ENCODE results near the gene KIF4B.
"Not testable (repeated sequence)": the region's sequence is repeated elsewhere in the genome, so short reads cannot be mapped to it uniquely, and the experiment has no call there.

KIF4B gene

DNA sequence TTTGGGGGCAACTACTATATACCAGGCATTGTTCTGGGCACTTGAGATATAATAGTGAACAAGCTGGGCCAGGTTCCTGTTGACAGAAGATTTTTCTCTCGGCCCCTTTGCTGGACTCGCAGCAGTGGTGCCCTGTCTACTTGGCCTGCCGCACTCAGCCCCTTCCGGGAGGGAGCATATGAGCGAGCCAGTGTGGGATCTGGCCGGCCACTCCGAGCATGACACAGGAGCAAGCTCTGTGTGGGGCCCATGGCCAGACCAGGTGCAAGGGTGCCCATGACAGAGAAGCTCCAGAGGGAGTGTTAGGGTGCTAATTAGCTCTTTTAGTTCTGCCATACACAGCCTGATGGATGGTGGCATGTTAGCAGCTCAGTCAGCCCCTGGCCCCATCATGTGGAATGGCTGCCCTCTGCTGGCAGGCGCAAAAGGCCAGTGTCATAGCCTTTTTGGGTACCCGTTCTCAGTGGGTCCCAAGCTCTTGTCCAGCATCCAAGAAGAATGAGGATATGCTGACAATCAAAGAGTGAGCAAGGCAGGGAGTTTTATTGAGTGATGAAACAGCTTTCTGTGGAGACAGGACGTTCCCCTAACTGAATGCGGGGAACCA is 9.3 kb upstream of the KIF4B start:
- DNase-seq (ENCODE audit: low read depth in 2 of 2): peak in 1 of 2 donors; percentile 4

DNA sequence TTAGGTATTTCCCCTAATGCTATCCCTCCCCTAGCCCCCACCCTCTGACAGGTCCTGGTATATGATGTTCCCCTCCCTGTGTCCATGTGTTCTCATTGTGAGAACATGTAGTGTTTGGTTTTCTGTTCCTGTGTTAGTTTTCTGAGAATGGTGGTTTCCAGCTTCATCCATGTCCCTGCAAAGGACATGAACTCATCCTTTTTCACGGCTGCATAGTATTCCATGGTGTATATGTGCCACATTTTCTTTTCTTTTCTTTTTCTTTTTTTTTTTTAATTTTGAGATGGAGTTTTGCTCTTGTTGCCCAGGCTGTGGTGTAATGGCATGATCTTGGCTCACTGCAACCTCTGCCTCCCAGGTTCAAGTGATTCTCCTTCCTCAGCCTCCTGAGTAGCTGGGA is 7.3 kb upstream of the KIF4B start:
- DNase-seq (ENCODE audit: low read depth in 2 of 2): not testable (repeated sequence)

DNA sequence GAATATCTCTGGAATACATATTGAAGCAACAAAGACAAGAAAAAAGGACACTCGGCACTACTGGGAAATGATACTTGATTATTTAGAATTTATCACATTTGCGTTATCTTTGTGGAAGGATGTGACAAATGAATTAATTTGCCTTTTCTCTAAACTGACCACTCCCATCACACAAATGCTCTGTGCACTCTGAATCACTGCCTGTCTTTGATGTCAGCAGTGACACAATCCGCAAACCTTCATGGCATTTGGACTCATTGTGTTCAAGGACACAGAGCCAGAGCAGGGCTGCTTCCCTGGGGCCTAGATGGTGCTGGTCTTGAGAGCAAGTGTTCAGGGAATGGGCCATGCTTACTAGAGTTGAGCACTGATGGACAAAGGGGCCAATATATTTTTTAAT is 4.9 kb upstream of the KIF4B start:
- DNase-seq (ENCODE audit: low read depth in 2 of 2): no peak

DNA sequence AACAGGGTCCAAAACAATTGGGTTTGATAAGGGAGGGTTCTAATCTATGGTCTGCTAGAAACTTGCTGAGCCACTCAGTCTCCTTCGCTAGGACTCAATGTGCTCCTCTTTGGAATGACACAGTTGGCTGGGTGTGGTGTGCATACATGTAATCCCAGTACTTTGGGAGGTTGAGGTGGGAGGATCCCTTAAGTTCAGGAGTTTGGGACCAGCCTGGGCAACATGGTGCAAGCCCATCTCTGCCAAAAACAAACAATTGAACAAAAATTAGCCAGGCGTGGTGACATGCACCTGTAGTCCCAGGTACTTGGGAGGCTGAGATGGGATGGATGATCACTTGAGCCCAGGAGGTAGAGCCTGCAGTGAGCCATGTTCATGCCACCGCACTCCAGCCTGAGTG is 2.7 kb upstream of the KIF4B start:
- DNase-seq (ENCODE audit: low read depth in 2 of 2): no peak

DNA sequence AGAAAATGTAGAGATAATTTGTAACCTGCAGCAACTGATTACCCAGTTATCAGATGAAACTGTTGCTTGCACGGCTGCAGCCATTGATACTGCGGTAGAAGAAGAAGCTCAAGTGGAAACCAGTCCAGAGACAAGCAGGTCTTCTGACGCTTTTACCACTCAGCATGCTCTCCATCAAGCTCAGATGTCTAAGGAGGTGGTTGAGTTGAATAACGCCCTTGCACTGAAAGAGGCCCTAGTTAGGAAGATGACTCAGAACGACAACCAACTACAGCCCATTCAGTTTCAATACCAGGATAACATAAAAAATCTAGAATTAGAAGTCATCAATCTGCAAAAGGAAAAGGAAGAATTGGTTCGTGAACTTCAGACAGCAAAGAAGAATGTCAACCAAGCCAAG is 1.7 kb downstream of the KIF4B start:
- DNase-seq (ENCODE audit: low read depth in 2 of 2): no peak

DNA sequence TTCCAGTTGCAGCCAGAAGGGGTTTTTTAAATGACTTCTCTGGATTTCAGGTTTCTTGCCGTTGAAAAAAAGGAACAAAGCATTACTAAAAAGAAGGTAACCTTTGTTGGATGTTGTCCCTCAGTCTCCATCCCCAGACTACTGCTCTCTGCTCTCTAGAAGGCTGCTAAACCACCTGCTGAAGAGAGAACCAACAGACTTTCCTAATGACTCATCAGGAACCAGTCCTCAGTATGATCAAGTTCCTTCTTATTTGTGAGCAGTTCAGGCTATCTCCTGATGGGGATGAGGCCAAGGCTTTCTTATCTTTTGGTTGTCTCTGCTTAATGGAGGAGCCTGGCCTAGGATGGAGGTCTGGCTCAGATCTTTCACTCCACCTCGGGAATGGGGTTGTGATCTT is 4.1 kb downstream of the KIF4B start:
- no peak for DNase-seq (ENCODE audit: low read depth in 2 of 2)

DNA sequence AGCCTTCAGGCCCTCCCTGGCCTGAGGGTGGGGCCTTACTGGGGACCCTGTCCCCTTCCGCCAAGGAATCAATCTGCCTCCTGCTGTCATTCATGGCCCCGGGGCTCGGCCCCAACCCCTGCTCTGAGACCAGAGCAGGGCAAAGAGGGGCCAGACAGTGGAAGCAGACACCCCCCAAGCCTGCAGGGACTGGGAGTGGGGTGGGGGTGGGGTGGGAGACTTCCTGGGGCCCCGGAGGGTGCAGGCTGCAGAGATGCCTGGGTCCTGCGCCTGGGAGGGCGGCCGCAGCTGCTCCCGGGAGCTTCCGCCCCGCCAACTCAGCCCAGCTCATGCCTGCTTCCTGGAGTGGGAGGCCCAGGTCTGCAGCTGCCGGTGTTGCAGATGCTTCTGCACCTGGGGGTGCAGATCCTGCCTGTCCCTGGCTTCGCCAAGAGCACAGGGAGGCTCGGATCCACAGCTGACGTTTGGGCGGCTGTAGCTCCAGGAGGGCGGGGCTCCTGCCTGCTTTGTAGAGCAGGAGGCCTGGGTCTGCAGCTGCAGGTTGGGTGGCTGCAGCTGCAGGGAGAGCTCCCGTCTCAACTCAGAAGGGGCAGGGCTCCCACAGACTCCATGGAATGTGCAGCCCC is 6.2 kb downstream of the KIF4B start:
- no peak for DNase-seq (ENCODE audit: low read depth in 2 of 2)

DNA sequence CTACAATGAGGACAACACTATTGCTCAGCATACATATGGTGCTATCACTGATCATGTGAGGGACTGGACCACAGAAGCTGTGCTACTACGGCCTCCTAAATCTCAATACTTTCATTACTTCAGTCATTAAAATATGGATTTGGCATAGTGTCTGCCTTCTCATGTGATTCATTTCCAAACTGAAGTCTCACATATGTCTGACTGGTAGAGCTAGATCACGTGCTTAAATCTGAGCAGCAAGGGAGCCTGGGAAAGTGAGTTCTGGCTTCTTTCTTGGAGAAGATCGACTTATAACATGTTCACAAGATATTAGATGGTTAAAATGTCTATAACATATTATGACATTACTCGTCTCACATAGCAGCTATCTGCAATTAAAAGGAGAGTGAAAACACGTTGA is 8.3 kb downstream of the KIF4B start:
- DNase-seq (ENCODE audit: low read depth in 2 of 2): no peak

DNA sequence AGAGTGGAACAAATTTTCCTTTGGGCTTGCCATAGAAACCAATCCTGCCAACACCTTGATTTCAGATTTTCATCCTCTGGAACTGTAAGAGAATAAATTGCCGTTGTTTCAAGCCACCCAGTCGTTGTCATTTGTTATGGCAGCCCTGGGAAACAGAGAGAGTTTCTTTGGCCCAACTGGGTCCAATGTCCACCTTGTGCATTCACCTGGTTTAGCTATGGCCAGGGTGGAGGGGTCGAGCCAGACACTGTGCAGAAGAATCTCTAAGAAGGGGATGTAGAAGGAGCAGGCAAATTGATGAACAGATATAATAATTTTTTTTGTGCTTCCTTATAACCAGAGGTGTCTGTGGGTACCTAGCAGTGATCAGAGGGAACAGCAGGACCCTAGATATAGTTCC is 9.8 kb downstream of the KIF4B start:
- no peak for DNase-seq (ENCODE audit: low read depth in 2 of 2)

DNA sequence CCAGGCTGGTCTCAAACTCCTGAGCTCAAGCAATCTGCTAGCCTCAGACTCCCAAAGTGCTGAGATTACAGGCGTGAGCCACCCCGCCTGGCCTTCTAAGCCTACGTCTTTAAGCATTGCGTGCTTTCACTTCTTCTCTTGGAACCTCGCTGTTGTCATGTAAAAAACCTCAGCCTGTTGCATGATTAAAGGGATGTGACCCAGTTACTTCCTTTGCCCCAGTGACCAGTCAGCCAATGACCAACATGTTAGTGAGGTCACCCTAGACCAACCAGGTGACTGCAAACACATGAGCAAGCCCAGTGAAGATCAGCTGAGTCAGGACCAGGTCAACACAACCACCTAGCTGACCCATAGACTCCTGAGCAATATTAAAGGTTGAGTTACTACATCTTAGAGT is 10.5 kb downstream of the KIF4B start:
- DNase-seq (ENCODE audit: low read depth in 2 of 2): no peak

DNA sequence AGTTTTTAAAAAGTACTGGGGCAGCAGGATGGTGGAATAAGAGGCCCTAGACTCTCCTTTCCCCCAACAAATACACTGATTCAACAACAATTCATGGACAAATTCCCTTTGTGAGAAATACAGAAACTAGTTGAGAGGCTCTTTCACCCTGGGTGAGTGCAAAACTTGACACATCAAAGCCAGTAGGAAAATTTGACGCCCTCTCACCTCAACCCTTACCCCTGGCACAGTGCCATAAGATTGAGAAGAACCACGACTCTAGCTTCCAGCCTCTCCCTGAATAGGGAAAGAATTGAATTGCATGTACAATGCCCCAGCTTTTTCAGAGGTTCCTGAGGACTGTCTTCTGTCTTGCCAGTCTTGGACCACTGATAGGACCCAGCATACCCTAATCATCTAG is 12.3 kb downstream of the KIF4B start:
- no peak for DNase-seq (ENCODE audit: low read depth in 2 of 2)

DNA sequence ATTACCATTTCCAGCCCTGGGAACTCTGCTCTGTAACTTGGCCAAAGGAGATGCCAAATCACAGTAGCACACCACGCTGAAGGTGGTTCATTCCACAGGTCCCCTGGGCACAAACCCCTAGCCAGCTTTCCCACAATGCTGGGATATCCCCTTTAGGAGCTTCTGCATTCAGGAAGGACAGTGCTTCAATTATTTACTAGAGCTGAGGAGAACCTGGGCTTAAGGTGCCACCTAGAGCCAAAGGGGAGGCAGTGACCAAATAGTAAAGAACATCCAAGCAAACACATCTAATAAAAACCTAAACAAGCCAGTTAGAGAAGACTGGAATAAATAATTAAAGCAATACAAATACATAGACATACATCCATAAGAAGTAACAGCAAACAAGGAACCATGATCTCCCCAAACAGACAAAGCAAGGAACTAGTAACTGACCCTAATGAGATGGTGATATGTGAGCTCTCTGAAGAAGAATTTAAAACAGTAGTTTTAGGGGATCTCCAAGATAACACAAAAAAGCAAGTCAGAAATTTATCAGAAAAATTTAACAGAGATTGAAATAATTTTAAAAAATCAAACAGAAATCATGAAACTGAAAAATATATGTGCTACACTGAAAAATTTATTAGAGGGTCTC is 14.6 kb downstream of the KIF4B start:
- DNase-seq (ENCODE audit: low read depth in 2 of 2): no peak

DNA sequence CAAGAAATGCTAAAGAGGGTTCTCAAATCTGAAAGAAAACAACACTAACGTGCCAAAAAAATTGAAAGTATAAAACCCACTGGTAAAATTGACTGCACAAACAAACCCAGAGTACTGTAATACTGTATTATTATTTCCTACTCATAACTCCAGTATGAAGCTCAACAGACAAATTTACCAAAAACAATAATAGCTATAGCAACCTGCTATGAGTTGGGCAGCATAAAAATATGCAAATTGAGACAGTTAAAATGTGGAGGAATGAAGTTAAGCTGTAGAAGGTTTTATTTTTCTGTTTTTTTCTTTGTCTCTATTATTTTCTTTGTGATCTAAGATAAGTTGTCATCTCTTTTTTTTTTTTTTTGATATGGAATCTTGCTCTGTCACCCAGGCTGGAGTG is 15.7 kb downstream of the KIF4B start:
- DNase-seq (ENCODE audit: low read depth in 2 of 2): no peak

DNA sequence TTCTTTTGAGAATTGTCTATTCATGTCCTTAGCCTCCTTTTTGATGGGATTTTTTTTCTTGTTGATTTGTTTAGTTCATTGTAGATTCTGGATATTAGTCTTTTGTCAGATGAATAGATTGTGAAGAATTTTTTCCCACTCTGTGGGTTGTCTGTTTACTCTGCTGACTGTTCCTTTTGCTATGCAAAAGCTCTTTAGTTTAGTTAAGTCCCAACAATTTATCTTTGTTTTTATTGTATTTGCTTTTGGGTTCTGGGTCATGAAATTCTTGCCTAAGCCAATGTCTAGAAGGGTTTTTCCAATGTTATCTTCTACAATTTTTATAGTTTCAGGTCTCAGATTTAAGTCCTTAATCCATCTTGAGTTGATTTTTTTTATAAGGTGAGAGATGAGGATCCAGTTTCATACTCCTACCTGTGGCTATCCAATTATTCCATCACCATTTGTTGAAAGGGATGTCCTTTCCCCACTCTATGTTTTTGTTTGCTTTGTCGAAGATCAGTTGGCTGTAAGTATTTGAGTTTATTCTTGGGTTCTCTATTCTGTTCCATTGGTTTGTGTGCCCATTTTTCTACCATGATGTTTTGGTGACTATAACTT is 20.7 kb downstream of the KIF4B start:
- DNase-seq (ENCODE audit: low read depth in 2 of 2): not testable (repeated sequence)

DNA sequence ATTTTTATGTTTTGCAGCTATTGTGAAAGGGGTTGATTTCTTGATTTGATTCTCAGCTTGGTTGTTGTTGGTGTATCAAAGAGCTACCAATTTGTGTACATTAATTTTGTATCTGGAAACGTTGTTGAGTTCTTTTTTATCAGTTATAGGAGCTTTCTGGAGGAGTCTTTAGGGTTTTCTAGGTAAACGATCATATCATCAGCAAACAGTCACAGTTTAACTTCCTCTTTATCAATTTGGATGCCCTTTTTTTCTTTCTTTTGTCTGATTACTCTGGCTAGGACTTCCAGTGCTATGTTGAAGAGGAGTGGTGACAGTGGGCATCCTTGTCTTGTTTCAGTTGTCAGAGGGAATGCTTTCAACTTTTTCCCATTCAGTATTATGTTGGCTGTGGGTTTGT is 21.5 kb downstream of the KIF4B start:
- DNase-seq (ENCODE audit: low read depth in 2 of 2): not testable (repeated sequence)

DNA sequence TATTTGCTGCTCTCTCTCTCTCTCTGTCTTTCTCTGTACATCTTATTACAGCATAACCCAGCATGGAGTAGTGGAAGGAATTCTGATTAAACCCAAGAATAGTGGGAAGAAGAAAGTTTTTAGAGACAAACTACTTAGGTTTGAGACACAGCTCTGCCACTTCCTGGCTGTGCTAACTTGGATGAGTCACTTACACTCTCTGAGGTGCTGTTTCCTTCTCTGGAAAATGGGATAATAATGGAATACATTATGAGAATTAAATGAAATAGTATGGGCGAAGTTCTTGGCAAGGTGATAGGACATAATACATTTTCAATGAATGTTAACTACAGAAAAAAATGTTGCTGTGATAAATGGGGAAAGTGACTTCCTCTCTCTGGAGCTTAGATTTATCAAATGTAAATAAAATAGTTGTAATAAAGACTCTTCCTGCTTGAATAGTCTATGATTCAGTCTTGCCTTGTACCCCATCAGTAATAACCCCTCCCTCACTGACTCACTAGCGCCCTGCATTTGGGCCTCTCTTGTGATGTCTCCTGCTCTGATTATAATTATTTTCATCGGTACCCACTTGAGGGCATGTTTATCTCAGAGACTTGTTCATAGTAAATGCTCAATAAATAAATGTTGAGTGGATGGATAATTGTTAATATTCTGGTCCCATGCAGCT is 27.6 kb downstream of the KIF4B start:
- DNase-seq (ENCODE audit: low read depth in 2 of 2): no peak

DNA sequence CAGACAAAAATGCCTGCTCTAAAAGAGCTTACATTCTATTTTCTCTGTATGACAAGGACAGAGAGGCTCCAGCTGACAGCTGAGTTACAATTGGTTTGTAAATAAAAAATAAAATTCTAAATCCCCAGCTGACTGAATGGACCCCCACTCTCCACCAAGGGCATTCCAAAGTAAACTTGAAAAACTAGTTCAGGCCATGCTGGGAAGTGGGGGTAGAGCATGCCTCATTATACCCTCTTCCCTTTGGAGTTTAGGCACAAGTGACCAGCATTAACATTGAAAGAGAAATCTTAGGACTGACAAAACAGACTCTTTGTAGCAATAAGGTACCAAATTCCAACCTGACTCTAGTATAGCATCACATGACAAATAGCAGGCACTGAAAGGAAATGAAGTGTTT is 31.0 kb downstream of the KIF4B start:
- no peak for DNase-seq (ENCODE audit: low read depth in 2 of 2)

DNA sequence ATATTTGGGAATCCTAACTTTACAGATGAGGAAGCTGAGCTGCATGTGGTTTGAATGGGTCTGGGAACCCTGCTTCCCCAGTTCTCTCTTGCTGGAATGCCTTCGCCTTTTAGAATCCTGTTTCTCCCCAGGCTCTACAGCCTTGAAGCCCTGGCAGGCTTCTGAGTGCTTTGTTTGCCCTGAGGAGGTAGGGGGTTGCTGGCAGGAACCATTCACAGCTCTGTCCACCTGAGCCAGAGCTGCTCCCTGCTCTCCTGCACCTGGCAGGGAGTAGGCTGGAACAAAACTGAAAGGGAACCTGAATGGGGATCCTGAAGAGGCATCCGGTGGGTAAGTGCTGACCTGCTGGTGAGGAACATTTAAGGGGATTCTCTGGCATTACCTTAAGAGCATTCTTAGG is 33.0 kb downstream of the KIF4B start:
- no peak for DNase-seq (ENCODE audit: low read depth in 2 of 2)

DNA sequence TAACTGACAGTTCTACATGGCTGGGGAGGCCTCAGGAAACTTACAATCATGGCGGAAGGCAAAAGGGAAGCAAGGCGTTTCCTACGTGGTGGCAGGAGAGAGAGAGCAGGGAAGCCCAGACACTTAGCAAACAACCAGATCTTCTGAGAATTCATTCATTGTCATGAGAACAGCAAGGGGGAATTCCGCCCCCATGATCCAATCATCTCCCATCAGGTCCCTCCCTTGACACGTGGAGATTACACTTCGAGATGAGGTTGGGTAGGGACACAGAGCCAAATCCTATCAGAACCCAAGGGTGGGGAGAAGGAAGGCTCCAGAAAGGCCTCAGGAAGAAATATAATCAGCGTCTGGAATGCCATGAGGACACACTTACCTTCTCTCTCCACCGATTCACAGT is 34.3 kb downstream of the KIF4B start:
- no peak for DNase-seq (ENCODE audit: low read depth in 2 of 2)

DNA sequence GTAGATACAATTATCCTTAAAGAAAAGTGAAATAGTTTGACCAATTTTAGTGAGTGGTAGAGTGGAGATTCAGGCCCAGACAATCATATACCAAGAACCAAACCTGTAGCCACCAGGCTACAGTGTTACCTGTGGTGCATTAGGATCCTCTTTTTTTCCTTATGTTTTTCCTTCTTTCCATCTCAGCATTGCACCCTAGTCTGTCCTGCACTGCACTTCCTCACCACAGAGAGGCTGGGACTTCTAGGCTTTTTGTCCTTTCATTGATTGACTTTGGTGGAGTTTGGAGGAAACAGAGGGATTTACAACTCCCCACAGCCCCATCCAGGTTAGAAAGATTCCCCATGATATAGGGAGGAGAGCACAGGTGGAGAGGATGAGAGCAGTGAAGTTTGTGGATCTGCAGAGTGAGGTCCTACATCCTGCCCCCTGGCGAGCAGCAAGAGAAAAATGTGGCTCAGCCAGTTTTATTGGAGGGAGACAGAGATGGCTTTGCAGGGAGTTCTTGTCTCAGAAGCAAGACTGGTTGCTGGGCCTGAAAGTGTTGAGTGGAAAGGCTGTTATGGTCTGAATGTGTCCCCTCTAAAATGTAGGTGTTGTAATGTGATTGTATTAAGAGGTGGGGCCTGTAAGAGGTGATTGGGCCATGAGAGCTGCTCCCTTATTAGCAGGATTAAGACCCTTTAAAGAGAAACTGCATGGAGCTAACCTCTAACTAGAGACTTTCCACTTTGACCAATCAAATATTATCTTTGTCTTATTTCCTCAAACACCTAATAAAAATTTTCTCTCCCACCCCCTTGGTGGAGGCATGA is 36.2 kb downstream of the KIF4B start:
- DNase-seq (ENCODE audit: low read depth in 2 of 2): no peak

DNA sequence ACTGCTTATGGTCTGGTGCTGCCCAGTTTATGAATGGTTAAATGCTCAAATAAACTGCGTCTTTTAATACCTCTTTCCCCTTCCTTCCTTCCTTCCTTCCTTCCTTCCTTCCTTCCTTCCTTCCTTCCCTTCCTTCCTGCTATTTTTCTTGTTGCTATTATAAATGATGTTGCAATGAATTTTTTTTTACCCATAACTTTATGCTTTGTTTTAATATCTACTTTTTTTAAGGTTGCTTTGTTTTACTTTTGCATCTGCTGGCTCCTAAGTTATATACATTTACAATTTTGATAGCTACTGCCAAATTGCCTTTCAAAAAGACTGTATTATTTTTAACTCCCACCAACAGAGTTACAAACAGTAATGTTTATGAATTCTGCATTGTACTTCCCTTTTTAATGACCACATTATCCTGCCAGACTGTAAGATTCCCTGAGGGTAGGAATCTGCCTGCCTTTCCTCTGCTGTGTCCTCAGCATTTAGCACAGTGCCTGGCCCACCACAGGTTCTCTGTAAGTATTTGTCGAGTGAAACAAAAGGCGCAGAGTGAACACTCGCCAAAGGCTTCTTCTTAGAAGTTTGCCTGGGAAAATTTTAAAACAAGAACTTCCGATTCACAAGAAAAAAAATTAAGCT is 36.9 kb downstream of the KIF4B start:
- DNase-seq (ENCODE audit: low read depth in 2 of 2): no peak
